ENCODE data around the gene TMEM126B. TPM values are rescaled to one million over a fixed set of nuclear protein-coding genes. Genes with fewer than 3 reads are reported as not detected.
"Not testable (repeated sequence)": the region's sequence is repeated elsewhere in the genome, so short reads cannot be mapped to it uniquely, and the experiment has no call there.

The TMEM126B gene
- total and polyA plus RNA-seq, 3 experiments from 2014 or later: 48.3 to 58.1 (median 52.0) TPM

DNA sequence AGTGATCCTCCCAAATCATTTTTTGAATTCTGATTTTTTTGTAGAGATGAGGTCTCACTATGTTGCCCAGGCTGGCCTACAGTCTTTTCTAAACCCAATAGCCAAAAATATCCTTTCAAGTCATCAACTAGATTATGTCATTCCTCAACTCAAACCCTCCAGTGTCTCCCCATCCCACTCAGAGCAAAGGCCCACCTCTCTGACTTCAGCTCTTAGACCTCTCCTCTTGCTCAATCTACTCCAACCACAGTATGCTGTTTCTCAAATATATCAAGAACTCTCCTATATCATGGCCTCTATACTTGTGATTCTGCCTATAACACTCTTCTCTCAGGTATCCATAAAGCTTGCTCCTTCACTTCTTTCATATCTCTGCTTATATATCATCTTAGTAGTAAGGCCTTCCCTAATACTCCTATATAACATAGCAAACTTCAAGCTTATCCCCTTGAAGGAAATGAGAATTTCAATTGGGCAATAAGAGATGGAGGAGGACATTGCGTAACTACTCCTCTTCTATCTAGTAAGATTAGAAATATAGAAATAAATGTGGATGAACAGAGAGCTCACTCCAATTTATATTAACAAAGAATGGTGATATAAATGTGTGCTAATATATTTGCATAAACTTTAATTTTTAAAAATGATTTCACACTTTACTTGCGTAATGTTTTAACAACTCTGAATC lies 25.7 kb upstream of the TMEM126B start:
- Mint-ChIP-seq H3K9me3 (no peaks in the 10 kb centered on the region), H3K36me3 (no peaks in the 10 kb centered on the region), H3K4me1 (no peaks in the 10 kb centered on the region), H3K27ac (peak overlapping the region in 1 of 8 donors; percentile 17), H3K27me3 (no peaks in the 10 kb centered on the region), H3K4me3 (no peak overlapping the region)
- Histone ChIP-seq H3K4me3 (ENCODE audit: low read length) (no peak overlapping the region), H3K27me3 (ENCODE audit: insufficient read depth, low read length, poor library complexity, severe bottlenecking) (no peaks in the 10 kb centered on the region), H3K36me3 (ENCODE audit: insufficient read depth, low read length) (no peaks in the 10 kb centered on the region), H3K4me1 (ENCODE audit: insufficient read depth, low read length) (no peaks in the 10 kb centered on the region), H3K9me3 (ENCODE audit: low read length) (no peaks in the 10 kb centered on the region), H3K27ac (ENCODE audit: low read depth, low read length) (no peak overlapping the region)
- POLR2A ChIA-PET: no interaction called here
- CTCF ChIA-PET: no interaction called here
- DNase-seq: no peak

DNA sequence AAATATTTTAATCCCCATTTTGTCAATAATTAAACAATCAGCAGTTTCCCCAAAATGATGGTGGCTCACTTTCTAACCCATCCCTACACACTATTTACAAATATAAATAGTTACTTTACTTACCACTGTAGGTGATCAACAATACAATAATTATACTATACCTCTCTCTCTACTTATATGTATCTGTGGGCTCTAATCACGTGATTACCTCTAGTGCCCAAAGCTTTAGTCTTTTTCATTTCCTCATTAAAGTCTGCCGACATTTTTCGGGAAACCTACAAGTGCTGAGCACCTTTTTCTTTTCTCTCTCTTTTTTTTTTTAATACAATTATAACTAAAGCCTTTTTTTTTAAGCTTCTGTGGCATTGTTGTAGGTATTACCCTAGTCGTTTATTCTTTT lies 25.2 kb upstream of the TMEM126B start:
- ChIA-PET POLR2A (no interaction called here), CTCF (no interaction called here)
- Mint-ChIP-seq H3K27me3 (no peaks in the 10 kb centered on the region), H3K4me1 (no peaks in the 10 kb centered on the region), H3K4me3 (no peak overlapping the region), H3K36me3 (no peaks in the 10 kb centered on the region), H3K9me3 (no peaks in the 10 kb centered on the region), H3K27ac (no peak overlapping the region)
- H3K36me3 ChIP-seq (ENCODE audit: insufficient read depth, low read length): no peaks in the 10 kb centered on the region
- no peaks in the 10 kb centered on the region for H3K9me3 ChIP-seq (ENCODE audit: low read length)
- H3K4me3 ChIP-seq (ENCODE audit: low read length): no peak overlapping the region
- H3K27me3 ChIP-seq (ENCODE audit: insufficient read depth, low read length, poor library complexity, severe bottlenecking): no peaks in the 10 kb centered on the region
- no peak overlapping the region for H3K27ac ChIP-seq (ENCODE audit: low read depth, low read length)
- no peak for DNase-seq
- no peaks in the 10 kb centered on the region for H3K4me1 ChIP-seq (ENCODE audit: insufficient read depth, low read length)

DNA sequence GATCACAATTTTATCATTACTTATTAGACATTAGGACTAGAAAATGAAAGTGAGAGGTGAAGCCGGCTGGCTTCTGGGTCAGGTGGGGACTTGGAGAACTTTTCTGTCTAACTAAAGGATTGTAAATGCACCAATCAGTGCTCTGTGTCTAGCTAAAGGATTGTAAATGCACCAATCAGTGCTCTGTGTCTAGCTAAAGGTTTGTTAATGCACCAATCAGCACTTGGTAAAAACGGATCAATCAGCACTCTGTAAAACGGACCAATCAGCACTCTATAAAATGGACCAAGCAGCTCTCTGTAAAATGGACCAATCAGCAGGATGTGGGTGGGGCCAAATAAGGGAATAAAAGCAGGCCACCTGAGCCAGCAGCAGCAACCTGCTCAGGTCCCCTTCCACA lies 22.2 kb upstream of the TMEM126B start:
- H3K36me3 Mint-ChIP-seq; CTCF ChIA-PET; H3K4me1 Mint-ChIP-seq; H3K4me3 Mint-ChIP-seq; H3K36me3 ChIP-seq (ENCODE audit: insufficient read depth, low read length); H3K9me3 ChIP-seq (ENCODE audit: low read length); H3K27me3 ChIP-seq (ENCODE audit: insufficient read depth, low read length, poor library complexity, severe bottlenecking); H3K27ac ChIP-seq (ENCODE audit: low read depth, low read length); H3K4me1 ChIP-seq (ENCODE audit: insufficient read depth, low read length); H3K9me3 Mint-ChIP-seq; H3K27me3 Mint-ChIP-seq; DNase-seq; POLR2A ChIA-PET; H3K4me3 ChIP-seq (ENCODE audit: low read length): not testable (repeated sequence)
- peak overlapping the region in 1 of 8 donors; percentile 6 for H3K27ac Mint-ChIP-seq

DNA sequence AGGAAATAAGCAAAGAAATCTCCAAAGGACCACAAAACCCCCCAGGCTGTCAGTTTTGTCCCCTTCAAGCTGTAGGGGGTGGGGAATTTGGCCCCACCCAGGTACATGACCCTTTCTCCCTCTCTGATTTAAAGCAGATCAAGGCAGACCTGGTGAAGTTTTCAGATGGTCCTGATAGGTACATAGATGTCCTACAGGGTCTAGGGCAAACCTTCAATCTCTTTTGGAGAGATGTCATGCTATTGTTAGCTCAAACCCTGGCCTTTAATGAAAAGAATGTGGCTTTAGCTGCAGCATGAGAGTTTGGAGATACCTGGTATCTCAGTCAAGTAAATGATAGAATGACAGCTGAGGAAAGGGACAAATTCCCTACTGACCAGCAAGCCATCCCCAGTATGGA lies 19.8 kb upstream of the TMEM126B start:
- H3K27me3 Mint-ChIP-seq; DNase-seq; H3K4me3 Mint-ChIP-seq; H3K9me3 ChIP-seq (ENCODE audit: low read length); H3K4me3 ChIP-seq (ENCODE audit: low read length); H3K27me3 ChIP-seq (ENCODE audit: insufficient read depth, low read length, poor library complexity, severe bottlenecking); H3K9me3 Mint-ChIP-seq; H3K27ac ChIP-seq (ENCODE audit: low read depth, low read length); POLR2A ChIA-PET; H3K4me1 ChIP-seq (ENCODE audit: insufficient read depth, low read length); CTCF ChIA-PET; H3K36me3 ChIP-seq (ENCODE audit: insufficient read depth, low read length); H3K4me1 Mint-ChIP-seq; H3K27ac Mint-ChIP-seq; H3K36me3 Mint-ChIP-seq: not testable (repeated sequence)

DNA sequence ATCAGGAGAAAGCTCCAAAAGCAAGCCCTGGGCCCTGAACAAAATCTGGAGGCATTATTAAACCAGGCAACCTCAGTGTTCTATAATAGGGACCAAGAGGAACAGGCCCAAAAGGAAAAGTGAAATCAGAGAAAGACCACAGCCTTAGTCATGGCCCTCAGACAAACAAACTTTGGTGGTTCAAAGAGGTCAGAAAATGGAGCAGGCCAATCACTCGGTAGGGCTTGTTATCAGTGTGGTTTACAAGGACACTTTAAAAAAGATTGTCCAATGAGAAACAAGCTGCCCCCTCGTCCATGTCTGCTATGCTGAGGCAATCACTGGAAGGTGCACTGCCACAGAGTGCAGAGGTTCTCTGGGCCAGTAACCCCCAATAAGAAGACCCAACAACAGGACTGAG lies 19.1 kb upstream of the TMEM126B start:
- H3K4me1 ChIP-seq (ENCODE audit: insufficient read depth, low read length); H3K4me3 Mint-ChIP-seq; H3K27ac ChIP-seq (ENCODE audit: low read depth, low read length); CTCF ChIA-PET; DNase-seq; H3K9me3 Mint-ChIP-seq; H3K27ac Mint-ChIP-seq; H3K4me3 ChIP-seq (ENCODE audit: low read length); POLR2A ChIA-PET; H3K27me3 ChIP-seq (ENCODE audit: insufficient read depth, low read length, poor library complexity, severe bottlenecking); H3K9me3 ChIP-seq (ENCODE audit: low read length); H3K4me1 Mint-ChIP-seq; H3K27me3 Mint-ChIP-seq; H3K36me3 ChIP-seq (ENCODE audit: insufficient read depth, low read length); H3K36me3 Mint-ChIP-seq: not testable (repeated sequence)

DNA sequence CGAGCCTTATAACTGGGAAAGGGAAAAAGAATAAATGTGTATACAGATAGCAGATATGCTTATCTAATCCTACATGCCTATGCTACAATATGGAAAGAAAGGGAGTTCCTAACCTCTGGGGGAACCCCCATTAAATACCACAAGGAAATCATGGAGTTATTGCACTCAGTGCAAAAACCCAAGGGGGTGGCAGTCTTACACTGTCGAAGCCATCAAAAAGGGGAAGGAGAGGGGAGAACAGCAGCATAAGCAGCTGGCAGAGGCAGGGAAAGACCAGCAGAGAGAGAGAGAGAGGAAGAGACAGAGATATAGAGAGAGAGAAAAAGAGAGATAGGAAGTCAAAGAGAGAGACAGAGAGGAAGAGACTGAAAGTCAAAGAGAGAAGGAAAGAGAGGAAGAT lies 16.8 kb upstream of the TMEM126B start:
- H3K4me1 ChIP-seq (ENCODE audit: insufficient read depth, low read length); POLR2A ChIA-PET; DNase-seq; H3K4me3 Mint-ChIP-seq; H3K27me3 Mint-ChIP-seq; H3K9me3 ChIP-seq (ENCODE audit: low read length); H3K36me3 Mint-ChIP-seq; H3K4me3 ChIP-seq (ENCODE audit: low read length); H3K27ac Mint-ChIP-seq; H3K9me3 Mint-ChIP-seq; H3K4me1 Mint-ChIP-seq; H3K27ac ChIP-seq (ENCODE audit: low read depth, low read length); H3K36me3 ChIP-seq (ENCODE audit: insufficient read depth, low read length); CTCF ChIA-PET; H3K27me3 ChIP-seq (ENCODE audit: insufficient read depth, low read length, poor library complexity, severe bottlenecking): not testable (repeated sequence)

DNA sequence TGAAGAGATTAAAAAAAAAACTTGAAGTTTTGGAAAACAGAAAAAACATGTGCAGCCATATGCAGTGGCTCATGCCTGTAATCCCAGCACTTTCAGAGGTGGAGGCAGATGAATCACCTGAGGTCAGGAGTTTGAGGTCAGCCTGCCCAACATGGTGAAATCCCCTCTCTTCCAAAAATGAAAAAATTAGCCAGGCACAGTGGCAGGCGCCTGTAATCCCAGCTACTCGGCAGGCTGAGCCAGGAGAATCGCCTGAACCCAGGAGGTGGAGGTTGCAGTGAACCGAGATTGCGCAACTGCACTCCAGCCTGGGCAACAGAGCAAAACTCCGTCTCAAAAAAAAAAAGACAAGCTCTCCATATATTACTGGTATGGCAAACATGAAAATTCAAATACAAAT lies 8.9 kb upstream of the TMEM126B start:
- Mint-ChIP-seq H3K4me1 (peaks cover 0 to 4% (median 0%) of the 10 kb centered on the region in 3 donors), H3K27ac (no peak overlapping the region), H3K36me3 (peaks cover 2 to 5% (median 4%) of the 10 kb centered on the region in 3 donors), H3K4me3 (no peak overlapping the region), H3K27me3 (peaks cover 0 to 12% of the 10 kb centered on the region in 2 donors), H3K9me3 (no peaks in the 10 kb centered on the region)
- ChIA-PET POLR2A (no interaction called here), CTCF (no interaction called here)
- no peak for DNase-seq
- H3K9me3 ChIP-seq (ENCODE audit: low read length): no peaks in the 10 kb centered on the region
- no peaks in the 10 kb centered on the region for H3K4me1 ChIP-seq (ENCODE audit: insufficient read depth, low read length)
- H3K27ac ChIP-seq (ENCODE audit: low read depth, low read length): no peak overlapping the region
- H3K27me3 ChIP-seq (ENCODE audit: insufficient read depth, low read length, poor library complexity, severe bottlenecking): no peaks in the 10 kb centered on the region
- H3K4me3 ChIP-seq (ENCODE audit: low read length): no peak overlapping the region
- H3K36me3 ChIP-seq (ENCODE audit: insufficient read depth, low read length): no peaks in the 10 kb centered on the region

DNA sequence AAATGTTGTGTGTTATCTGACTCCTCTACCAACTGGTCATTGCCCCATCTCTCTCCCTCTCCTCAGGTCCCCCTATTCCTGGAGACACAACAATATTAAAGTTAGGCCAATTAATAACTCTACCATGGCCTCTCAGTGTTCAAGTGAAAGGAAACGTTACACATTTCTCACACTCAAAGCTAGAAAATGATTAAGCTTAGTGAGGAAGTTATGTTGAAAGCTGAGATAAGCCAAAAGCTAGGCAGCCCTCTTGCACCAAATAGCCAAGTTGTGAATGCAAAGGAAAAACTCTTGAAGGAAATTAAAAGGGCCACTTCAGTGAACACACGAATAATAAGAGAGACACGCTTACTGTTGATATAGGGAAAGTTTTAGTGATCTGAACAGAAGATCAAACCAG lies 8.1 kb upstream of the TMEM126B start:
- Histone ChIP-seq H3K9me3 (ENCODE audit: low read length) (no peaks in the 10 kb centered on the region), H3K36me3 (ENCODE audit: insufficient read depth, low read length) (no peaks in the 10 kb centered on the region), H3K27me3 (ENCODE audit: insufficient read depth, low read length, poor library complexity, severe bottlenecking) (no peaks in the 10 kb centered on the region), H3K4me3 (ENCODE audit: low read length) (no peak overlapping the region), H3K4me1 (ENCODE audit: insufficient read depth, low read length) (no peaks in the 10 kb centered on the region), H3K27ac (ENCODE audit: low read depth, low read length) (no peak overlapping the region)
- POLR2A ChIA-PET: no interaction called here
- CTCF ChIA-PET: interaction anchor here (1.2 kb wide), 1 partner anchor 25 kb away, joined by 3 read pairs; no protein-coding TSS in a partner anchor
- Mint-ChIP-seq H3K9me3 (no peaks in the 10 kb centered on the region), H3K27me3 (peaks cover 0 to 12% of the 10 kb centered on the region in 2 donors), H3K27ac (no peak overlapping the region), H3K36me3 (peaks cover 2 to 7% (median 5%) of the 10 kb centered on the region in 3 donors), H3K4me1 (peaks cover 0 to 8% (median 3%) of the 10 kb centered on the region in 3 donors), H3K4me3 (no peak overlapping the region)
- no peak for DNase-seq

All from CD8-positive, alpha-beta memory T cell (primary cell).